GM12878 (cell line): ENCODE data around the gene HS3ST3B1. TPM values are rescaled to one million over a fixed set of nuclear protein-coding genes. Genes with fewer than 3 reads are reported as not detected.

Experiments used
- ATAC-seq: fragments of 200-7000 bp; cut with Tn5 transposase; 3 replicates; pipeline ENCODE4 v1.9.1; 2020; ENCODE audit warnings: mild to moderate bottlenecking, moderate library complexity
- BruUV-seq: library from RNA; stranded (reverse); fragments of 400-500 nt; replicated peaks from 2 replicates; lab custom pipeline; 2021; lab: Mats Ljungman, UMichigan
- CTCF ChIA-PET: fragments of 300-600 bp; sonication (Branson Sonifier 250); formaldehyde crosslinking; extraction: SDS; loops from one replicate; lab custom pipeline; 2021; ENCODE audit warnings: inconsistent platforms; lab: Yijun Ruan, JAX
- POLR2A ChIA-PET: fragments of 350-600 bp; formaldehyde crosslinking; extraction: SDS; loops from one replicate; lab custom pipeline; 2021; ENCODE audit warnings: inconsistent platforms; lab: Charles Lee
- RAD21 ChIA-PET: fragments of 300-600 bp; sonication (Branson Sonifier 250); formaldehyde crosslinking; loops from one replicate; lab custom pipeline; 2023; ENCODE audit warnings: antibody characterized with exemption; ENCODE audit not compliant: unreplicated experiment; lab: Charles Lee
- SMC1A ChIA-PET: fragments of 300-600 bp; sonication (Branson Sonifier 250); formaldehyde crosslinking; loops from one replicate; lab custom pipeline; 2023; ENCODE audit not compliant: unreplicated experiment, uncharacterized antibody; lab: Charles Lee
- DNase-seq: peaks from one replicate; pipeline ENCODE4 v3.0.0-alpha.2; 2011; ENCODE audit warnings: low read depth, low spot score
- FAIRE-seq: peaks from 3 replicates; lab custom pipeline; 2011; peaks lifted over from hg19 to GRCh38; lab: Jason Lieb, UNC
- H2AFZ ChIP-seq: 2 replicates; pipeline ENCODE4 v1.6.0; 2011; ENCODE audit warnings: low read depth, low read length, control low read depth; ENCODE audit not compliant: control insufficient read depth
- H3K27ac ChIP-seq: 2 replicates; pipeline ENCODE4 v1.5.1; 2011; ENCODE audit warnings: control low read depth; ENCODE audit not compliant: control insufficient read depth, insufficient read depth
- H3K27me3 ChIP-seq, 2 experiments: replicated peaks in 1 of 2; 2 replicates each; pipeline versions ENCODE4 v1.6.0 to v1.6.1; 2011; ENCODE audit warnings: low read length in 1 of 2; ENCODE audit not compliant: control insufficient read depth in 2 of 2, insufficient read depth in 2 of 2
- H3K36me3 ChIP-seq, 2 experiments: 2 replicates each; pipeline ENCODE4 v1.5.1; 2011; ENCODE audit warnings: low read length in 1 of 2; ENCODE audit not compliant: control insufficient read depth in 2 of 2, insufficient read depth in 2 of 2
- H3K4me1 ChIP-seq: 2 replicates; pipeline ENCODE4 v1.6.1; 2011; ENCODE audit warnings: mild to moderate bottlenecking, low read length, moderate library complexity, mixed read lengths; ENCODE audit not compliant: control insufficient read depth, insufficient read depth
- H3K4me2 ChIP-seq: 2 replicates; pipeline ENCODE4 v1.6.0; 2011; ENCODE audit warnings: control low read depth; ENCODE audit not compliant: control insufficient read depth, insufficient read depth
- H3K4me3 ChIP-seq: fragments of 200-600 bp; sonication (generic); 2 replicates; pipeline ENCODE4 v1.5.1; 2016
- H3K79me2 ChIP-seq: 2 replicates; pipeline ENCODE4 v1.6.0; 2011; ENCODE audit warnings: low read length; ENCODE audit not compliant: control insufficient read depth, insufficient read depth
- H3K9ac ChIP-seq: 2 replicates; pipeline ENCODE4 v1.8.0; 2011; ENCODE audit warnings: low read length, control low read depth, mixed read lengths; ENCODE audit not compliant: control insufficient read depth, insufficient read depth
- H3K9me3 ChIP-seq: replicated peaks from 3 replicates; pipeline ENCODE4 v1.5.1; 2011; ENCODE audit warnings: mild to moderate bottlenecking, low read length; ENCODE audit not compliant: control insufficient read depth, insufficient read depth
- H4K20me1 ChIP-seq: 2 replicates; pipeline ENCODE4 v1.6.0; 2011; ENCODE audit not compliant: control insufficient read depth, insufficient read depth
- CBX5 ChIP-seq: sonication (generic); IDR thresholded peaks from 2 replicates; pipeline ENCODE4 v1.6.1; 2016; ENCODE audit warnings: low read depth, moderate library complexity, mild to moderate bottlenecking, inconsistent platforms
- NRF1 ChIP-seq: conservative IDR thresholded peaks from 2 replicates; pipeline ENCODE4 v1.6.1; 2011; ENCODE audit warnings: mild to moderate bottlenecking, low read depth, low read length, improper control_type of control experiment
- RAD21 ChIP-seq: IDR thresholded peaks from 2 replicates; pipeline ENCODE4 v1.6.1; 2011; ENCODE audit warnings: mild to moderate bottlenecking, low read depth, low read length, moderate library complexity; ENCODE audit not compliant: insufficient read depth
- ZNF217 ChIP-seq: fragments of 450-650 bp; IDR thresholded peaks from 2 replicates; pipeline ENCODE4 v1.6.1; 2017; ENCODE audit warnings: antibody characterized with exemption, mild to moderate bottlenecking
- WGBS: methylation state at CpG from one replicate; pipeline ENCODE4 v1.1.6; 2016; ENCODE audit warnings: low lambda C conversion rate; ENCODE audit not compliant: insufficient replicate concordance, insufficient coverage; ENCODE audit errors: missing lambda C conversion rate; 5-methylcytosine and 5-hydroxymethylcytosine counted together
- in situ Hi-C: fragments of 300-500 bp; cut with MboI; formaldehyde crosslinking; loops from 9 replicates; pipeline ENCODE4 v1.14.3; 2018; ENCODE audit warnings: mixed read lengths
- intact Hi-C: fragments of 100-400 bp; cut with micrococcal nuclease; formaldehyde crosslinking; loops from one replicate; pipeline ENCODE4 v1.14.2; 2022; ENCODE audit not compliant: unreplicated experiment
- polyA plus RNA-seq, 11 experiments: library from polyadenylated mRNA; depleted of rRNA in 4 of 11; unstranded in 6 of 11; stranded (reverse) in 5 of 11; fragments of >200 nt; fragmentation: Nextera tagmentation in 4 of 11; fragmentation: Illumina TruSeq in 1 of 11; extraction: Ambion mirVana in 4 of 11; extraction: Trizol in 1 of 11; gene quantifications; 1 replicate in 1 of 11; 2 replicates in 10 of 11; pipeline versions ENCODE4 v1.2.1 to v1.2.3, GENCODE V29; 2011 to 2016; ENCODE audit warnings: inconsistent platforms in 2 of 11, missing spikeins in 2 of 11, low read depth in 1 of 11
- total RNA-seq, 4 experiments: library from RNA; depleted of rRNA in 3 of 4; stranded (reverse); fragments of >200 nt in 3 of 4; fragmentation: Illumina TruSeq in 1 of 4; extraction: Trizol in 1 of 4; gene quantifications; 2 replicates each; pipeline versions ENCODE4 v1.2.1 to v1.2.3, GENCODE V29; 2013 to 2021
- TF ChIP-seq, protein P1 (sequence below): fragments of 150-350 bp; IDR thresholded peaks from 2 replicates; pipeline ENCODE4 v1.6.1; 2016; ENCODE audit warnings: low read depth, low read length
- TF ChIP-seq, protein P2 (sequence below): fragments of 450-650 bp; IDR thresholded peaks from 2 replicates; pipeline ENCODE4 v1.6.1; 2016; ENCODE audit warnings: mild to moderate bottlenecking, moderate library complexity, borderline replicate concordance

Gene HS3ST3B1
- total and polyA plus RNA-seq, 10 of the 15 experiments (the other 5 are each of a cell fraction or from before 2014, with no cell fraction given), result 0.03 to 0.14 (median 0.06) TPM; not detected in 3

DNA sequence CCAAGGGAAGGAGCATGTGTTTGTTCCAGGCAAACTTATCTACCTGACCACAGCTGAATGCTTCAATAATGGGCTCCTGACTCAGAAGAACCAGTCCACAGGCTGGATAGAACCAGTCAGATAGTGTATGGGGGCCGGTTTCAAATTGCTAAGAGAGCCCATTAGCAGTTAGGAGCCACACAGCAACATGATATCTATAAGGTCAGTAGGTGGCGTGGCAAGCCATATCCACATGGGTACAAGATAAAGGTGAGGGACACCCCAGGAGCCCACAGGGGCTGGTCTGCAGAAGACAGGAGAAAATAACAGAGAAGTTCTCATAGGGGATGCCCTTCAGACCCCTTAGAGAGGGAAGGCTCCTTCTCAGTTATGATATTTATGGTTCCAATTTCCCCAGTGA is 32.6 kb upstream of the HS3ST3B1 start (continued):
- TF ChIP-seq, protein P1, sequence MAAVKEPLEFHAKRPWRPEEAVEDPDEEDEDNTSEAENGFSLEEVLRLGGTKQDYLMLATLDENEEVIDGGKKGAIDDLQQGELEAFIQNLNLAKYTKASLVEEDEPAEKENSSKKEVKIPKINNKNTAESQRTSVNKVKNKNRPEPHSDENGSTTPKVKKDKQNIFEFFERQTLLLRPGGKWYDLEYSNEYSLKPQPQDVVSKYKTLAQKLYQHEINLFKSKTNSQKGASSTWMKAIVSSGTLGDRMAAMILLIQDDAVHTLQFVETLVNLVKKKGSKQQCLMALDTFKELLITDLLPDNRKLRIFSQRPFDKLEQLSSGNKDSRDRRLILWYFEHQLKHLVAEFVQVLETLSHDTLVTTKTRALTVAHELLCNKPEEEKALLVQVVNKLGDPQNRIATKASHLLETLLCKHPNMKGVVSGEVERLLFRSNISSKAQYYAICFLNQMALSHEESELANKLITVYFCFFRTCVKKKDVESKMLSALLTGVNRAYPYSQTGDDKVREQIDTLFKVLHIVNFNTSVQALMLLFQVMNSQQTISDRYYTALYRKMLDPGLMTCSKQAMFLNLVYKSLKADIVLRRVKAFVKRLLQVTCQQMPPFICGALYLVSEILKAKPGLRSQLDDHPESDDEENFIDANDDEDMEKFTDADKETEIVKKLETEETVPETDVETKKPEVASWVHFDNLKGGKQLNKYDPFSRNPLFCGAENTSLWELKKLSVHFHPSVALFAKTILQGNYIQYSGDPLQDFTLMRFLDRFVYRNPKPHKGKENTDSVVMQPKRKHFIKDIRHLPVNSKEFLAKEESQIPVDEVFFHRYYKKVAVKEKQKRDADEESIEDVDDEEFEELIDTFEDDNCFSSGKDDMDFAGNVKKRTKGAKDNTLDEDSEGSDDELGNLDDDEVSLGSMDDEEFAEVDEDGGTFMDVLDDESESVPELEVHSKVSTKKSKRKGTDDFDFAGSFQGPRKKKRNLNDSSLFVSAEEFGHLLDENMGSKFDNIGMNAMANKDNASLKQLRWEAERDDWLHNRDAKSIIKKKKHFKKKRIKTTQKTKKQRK, result no peak
- TF ChIP-seq, all 136 proteins: peak for 0

DNA sequence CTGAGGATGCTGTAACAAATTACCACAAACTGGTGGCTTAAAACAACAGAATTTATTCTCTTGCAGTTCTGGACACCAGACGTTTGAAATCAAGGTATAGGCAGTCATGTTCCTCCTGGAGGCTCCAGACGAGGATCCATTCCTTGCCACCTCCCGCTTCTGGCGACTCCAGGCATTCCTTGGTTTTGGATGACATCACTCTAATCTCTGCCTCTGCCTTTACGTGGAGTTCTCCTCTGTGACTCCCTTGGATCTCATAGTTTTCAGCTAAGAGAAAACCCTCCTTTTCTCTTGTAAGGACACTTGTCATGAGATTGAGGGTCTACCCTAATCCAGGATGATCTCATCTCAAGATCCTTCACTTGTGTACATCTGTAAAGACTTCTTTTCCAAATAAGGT is 31.4 kb upstream of the HS3ST3B1 start:
- no peak overlapping the region for H3K9ac ChIP-seq
- FAIRE-seq, result no peak
- ChIA-PET CTCF (no interaction called here), POLR2A (no interaction called here), RAD21 (no interaction called here), SMC1A (no interaction called here)
- no peaks in the 10 kb centered on the region for H3K4me1 ChIP-seq
- no peaks in the 10 kb centered on the region for H3K36me3 ChIP-seq
- no peaks in the 10 kb centered on the region for H3K27me3 ChIP-seq
- DNase-seq, result no peak
- no peaks in the 10 kb centered on the region for H3K79me2 ChIP-seq
- H2AFZ ChIP-seq, result no peak overlapping the region
- no peaks in the 10 kb centered on the region for H4K20me1 ChIP-seq
- intact Hi-C loops (no loop called here), in situ Hi-C loops (no loop called here)
- TF ChIP-seq NRF1, result no peak
- TF ChIP-seq RAD21, result no peak
- no peak for TF ChIP-seq ZNF217
- TF ChIP-seq, protein P2, sequence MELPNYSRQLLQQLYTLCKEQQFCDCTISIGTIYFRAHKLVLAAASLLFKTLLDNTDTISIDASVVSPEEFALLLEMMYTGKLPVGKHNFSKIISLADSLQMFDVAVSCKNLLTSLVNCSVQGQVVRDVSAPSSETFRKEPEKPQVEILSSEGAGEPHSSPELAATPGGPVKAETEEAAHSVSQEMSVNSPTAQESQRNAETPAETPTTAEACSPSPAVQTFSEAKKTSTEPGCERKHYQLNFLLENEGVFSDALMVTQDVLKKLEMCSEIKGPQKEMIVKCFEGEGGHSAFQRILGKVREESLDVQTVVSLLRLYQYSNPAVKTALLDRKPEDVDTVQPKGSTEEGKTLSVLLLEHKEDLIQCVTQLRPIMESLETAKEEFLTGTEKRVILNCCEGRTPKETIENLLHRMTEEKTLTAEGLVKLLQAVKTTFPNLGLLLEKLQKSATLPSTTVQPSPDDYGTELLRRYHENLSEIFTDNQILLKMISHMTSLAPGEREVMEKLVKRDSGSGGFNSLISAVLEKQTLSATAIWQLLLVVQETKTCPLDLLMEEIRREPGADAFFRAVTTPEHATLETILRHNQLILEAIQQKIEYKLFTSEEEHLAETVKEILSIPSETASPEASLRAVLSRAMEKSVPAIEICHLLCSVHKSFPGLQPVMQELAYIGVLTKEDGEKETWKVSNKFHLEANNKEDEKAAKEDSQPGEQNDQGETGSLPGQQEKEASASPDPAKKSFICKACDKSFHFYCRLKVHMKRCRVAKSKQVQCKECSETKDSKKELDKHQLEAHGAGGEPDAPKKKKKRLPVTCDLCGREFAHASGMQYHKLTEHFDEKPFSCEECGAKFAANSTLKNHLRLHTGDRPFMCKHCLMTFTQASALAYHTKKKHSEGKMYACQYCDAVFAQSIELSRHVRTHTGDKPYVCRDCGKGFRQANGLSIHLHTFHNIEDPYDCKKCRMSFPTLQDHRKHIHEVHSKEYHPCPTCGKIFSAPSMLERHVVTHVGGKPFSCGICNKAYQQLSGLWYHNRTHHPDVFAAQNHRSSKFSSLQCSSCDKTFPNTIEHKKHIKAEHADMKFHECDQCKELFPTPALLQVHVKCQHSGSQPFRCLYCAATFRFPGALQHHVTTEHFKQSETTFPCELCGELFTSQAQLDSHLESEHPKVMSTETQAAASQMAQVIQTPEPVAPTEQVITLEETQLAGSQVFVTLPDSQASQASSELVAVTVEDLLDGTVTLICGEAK, result no peak
- no peak for TF ChIP-seq CBX5
- no TSS peak for BruUV-seq
- H3K4me2 ChIP-seq, result no peak overlapping the region
- no peak overlapping the region for H3K4me3 ChIP-seq
- no peak overlapping the region for H3K27ac ChIP-seq
- ATAC-seq, result no peak
- H3K9me3 ChIP-seq, result no peaks in the 10 kb centered on the region
- WGBS, result 35% methylated on average over 5 of the region's 5 CpGs
